ENCODE results near the gene RPL32.

GRCh38 chr3:12815078-12815477 is 26.3 kb downstream of the RPL32 start:
- TF ChIP-seq CTCF (IDR thresholded peaks at IDR 0.05) (no peak), POLR2AphosphoS5 (IDR thresholded peaks at IDR 0.05) (no peak), POLR2A (IDR thresholded peaks at IDR 0.05) (no peak)

All from stomach (tissue), 4 donors.